Coronary artery (tissue), 2 donors: ENCODE results near the gene EIF2S2.
"Not testable (repeated sequence)": the region's sequence is repeated elsewhere in the genome, so short reads cannot be mapped to it uniquely, and the experiment has no call there.

Experiments used
- DNase-seq: peaks from one replicate; pipeline ENCODE4 v3.0.0-alpha.2; 2017; ENCODE audit warnings: low spot score
- H3K27ac ChIP-seq, 2 donors: fragments of 200-600 bp; sonication (generic); one replicate each; pipeline ENCODE4 v1.5.1; 2016 to 2019
- H3K4me3 ChIP-seq: fragments of 200-600 bp; sonication (generic); 2 replicates; pipeline ENCODE4 v1.5.1; 2016; ENCODE audit warnings: mild to moderate bottlenecking, moderate library complexity
- TF ChIP-seq, protein P1 (sequence below): fragments of 200-600 bp; sonication (generic); IDR thresholded peaks from one replicate; pipeline ENCODE4 v1.5.1; 2019; ENCODE audit warnings: antibody characterized with exemption

EIF2S2 gene

GRCh38 chr20:34142121-34142520, 30.1 kb upstream of the EIF2S2 start:
- TF ChIP-seq, protein P1, sequence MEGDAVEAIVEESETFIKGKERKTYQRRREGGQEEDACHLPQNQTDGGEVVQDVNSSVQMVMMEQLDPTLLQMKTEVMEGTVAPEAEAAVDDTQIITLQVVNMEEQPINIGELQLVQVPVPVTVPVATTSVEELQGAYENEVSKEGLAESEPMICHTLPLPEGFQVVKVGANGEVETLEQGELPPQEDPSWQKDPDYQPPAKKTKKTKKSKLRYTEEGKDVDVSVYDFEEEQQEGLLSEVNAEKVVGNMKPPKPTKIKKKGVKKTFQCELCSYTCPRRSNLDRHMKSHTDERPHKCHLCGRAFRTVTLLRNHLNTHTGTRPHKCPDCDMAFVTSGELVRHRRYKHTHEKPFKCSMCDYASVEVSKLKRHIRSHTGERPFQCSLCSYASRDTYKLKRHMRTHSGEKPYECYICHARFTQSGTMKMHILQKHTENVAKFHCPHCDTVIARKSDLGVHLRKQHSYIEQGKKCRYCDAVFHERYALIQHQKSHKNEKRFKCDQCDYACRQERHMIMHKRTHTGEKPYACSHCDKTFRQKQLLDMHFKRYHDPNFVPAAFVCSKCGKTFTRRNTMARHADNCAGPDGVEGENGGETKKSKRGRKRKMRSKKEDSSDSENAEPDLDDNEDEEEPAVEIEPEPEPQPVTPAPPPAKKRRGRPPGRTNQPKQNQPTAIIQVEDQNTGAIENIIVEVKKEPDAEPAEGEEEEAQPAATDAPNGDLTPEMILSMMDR, result no peak
- Histone ChIP-seq H3K27ac (no peak overlapping the region), H3K4me3 (no peak overlapping the region)
- no peak for DNase-seq

GRCh38 chr20:34141293-34141692, 29.2 kb upstream of the EIF2S2 start:
- TF ChIP-seq, protein P1, result no peak
- Histone ChIP-seq H3K27ac (no peak overlapping the region), H3K4me3 (no peak overlapping the region)
- DNase-seq, result no peak

- not testable (repeated sequence) for H3K4me3 ChIP-seq
Observed at GRCh38 chr20:34135525-34136275, 23.7 kb upstream of the EIF2S2 start.

DNA sequence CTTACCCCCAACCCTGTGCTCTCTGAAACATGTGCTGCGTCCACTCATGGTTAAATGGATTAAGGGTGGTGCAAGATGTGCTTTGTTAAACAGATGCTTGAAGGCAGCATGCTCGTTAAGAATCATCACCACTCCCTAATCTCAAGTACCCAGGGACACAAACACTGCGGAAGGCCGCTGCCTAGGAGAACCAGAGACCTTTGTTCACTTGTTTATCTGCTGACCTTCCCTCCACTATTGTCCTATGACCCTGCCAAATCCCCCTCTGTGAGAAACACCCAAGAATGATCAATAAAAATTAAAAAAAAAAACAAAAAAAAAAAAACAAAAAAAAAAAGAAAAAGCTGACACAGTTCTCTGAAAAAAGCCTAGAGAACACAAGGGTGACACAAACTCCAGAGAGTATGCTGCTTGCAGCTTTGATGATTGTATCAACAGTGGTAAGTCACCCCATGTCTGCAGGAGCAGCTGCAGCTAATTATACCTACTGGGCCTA, 21.4 kb upstream of the EIF2S2 start:
- not testable (repeated sequence) for H3K27ac ChIP-seq, H3K4me3 ChIP-seq, DNase-seq

More at GRCh38 chr20:34135525-34136275, 23.7 kb upstream of the EIF2S2 start:
- not testable (repeated sequence) for DNase-seq, H3K27ac ChIP-seq

DNA sequence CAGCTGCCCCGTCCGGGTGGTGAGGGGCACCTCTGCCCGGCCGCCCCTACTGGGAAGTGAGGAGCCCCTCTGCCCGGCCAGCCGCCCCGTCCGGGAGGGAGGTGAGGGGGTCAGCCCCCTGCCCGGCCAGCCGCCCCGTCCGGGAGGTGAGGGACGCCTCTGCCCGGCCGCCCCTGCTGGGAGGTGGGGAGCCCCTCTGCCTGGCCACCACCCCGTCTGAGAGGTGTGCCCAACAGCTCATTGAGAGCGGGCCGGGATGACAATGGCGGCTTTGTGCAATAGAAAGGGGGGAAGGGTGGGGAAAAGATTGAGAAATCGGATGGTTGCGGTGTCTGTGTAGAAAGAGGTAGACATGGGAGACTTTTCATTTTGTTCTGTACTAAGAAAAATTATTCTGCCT, 20.9 kb upstream of the EIF2S2 start:
- not testable (repeated sequence) for H3K27ac ChIP-seq, DNase-seq, H3K4me3 ChIP-seq

GRCh38 chr20:34132491-34132890, 20.4 kb upstream of the EIF2S2 start:
- not testable (repeated sequence) for H3K27ac ChIP-seq, H3K4me3 ChIP-seq, DNase-seq

- no peak overlapping the region for H3K27ac ChIP-seq
- TF ChIP-seq, protein P1, result no peak
- DNase-seq, result no peak
- no peak overlapping the region for H3K4me3 ChIP-seq
Observed at GRCh38 chr20:34131491-34131890, 19.4 kb upstream of the EIF2S2 start.

- Histone ChIP-seq H3K4me3 (peak overlapping the region; percentile 23), H3K27ac (no peak overlapping the region)
Observed at GRCh38 chr20:34129518-34130162, 17.6 kb upstream of the EIF2S2 start.

DNA sequence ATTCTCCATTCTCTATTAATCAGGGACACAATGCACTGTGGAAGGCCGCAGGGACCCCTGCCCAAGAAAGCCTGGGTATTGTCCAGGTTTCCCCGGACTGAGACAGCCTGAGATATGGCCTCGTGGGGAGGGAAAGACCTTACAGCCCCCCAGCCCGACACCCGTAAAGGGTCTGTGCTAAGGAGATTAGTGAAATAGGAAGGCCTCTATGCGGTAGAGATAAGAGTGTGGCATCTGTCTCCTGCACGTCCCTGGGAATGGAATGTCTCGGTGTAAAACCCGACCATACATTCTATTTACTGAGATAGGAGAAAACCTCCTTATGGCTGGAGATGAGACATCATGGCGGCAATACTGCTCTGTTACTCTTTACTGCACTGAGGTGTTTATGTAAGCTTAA, 15.7 kb upstream of the EIF2S2 start:
- TF ChIP-seq, protein P1, result no peak
- no peak overlapping the region for H3K27ac ChIP-seq

More at GRCh38 chr20:34129518-34130162, 17.6 kb upstream of the EIF2S2 start:
- DNase-seq, result no peak
- TF ChIP-seq, protein P1, result peak; percentile 69

More for the DNA sequence above, 15.7 kb upstream of the EIF2S2 start:
- DNase-seq, result no peak
- no peak overlapping the region for H3K4me3 ChIP-seq
